CD1c-positive myeloid dendritic cell (primary cell): ENCODE data around the gene ISL2.

Experiments
- DNase-seq: peaks from one replicate; pipeline ENCODE4 v3.0.0-alpha.2; 2016; ENCODE audit errors: extremely low spot score

Gene ISL2

DNA sequence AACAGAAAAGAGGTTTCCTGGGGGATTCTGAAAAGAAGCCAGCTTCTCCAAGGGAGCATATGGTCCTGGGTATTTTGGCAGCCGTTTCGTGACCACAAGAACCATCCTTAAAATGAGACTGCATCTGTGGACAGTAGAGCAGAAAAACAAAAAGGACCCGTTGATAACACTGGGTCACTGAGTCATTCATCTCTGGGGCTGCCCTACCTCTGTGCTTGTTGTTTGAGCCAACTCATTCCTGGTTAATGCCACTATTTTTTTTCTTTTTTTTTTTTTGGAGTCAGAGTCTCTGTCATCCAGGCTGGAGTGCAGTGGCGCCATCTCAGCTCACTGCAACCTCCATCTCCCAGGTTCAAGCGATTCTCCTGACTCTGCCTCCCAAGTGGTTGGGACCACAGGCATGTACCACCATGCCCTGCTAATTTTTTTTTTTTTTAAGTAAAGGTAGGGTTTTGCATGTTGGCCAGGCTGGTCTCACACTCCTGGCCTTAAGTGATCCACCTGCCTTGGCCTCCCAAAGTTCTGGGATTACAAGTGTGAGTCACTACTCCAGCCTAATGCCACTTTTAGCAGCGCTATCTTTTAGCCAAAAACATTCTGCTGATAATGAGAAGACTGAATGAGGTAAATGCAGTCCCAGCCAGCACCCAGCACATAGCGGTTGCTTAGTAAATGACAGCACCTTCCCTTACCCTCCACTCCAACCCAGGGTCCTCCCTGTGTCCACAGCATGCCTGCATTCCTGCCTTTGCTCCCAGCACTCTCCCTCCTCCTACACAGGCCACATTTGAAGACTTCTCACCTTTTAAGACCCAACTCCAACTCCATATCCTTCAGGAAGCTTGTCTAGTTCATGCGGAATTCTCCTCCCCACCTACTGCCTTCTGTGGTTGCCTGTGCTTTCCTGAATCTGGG lies 9.1 kb upstream of the ISL2 start:
- DNase-seq = no peak

DNA sequence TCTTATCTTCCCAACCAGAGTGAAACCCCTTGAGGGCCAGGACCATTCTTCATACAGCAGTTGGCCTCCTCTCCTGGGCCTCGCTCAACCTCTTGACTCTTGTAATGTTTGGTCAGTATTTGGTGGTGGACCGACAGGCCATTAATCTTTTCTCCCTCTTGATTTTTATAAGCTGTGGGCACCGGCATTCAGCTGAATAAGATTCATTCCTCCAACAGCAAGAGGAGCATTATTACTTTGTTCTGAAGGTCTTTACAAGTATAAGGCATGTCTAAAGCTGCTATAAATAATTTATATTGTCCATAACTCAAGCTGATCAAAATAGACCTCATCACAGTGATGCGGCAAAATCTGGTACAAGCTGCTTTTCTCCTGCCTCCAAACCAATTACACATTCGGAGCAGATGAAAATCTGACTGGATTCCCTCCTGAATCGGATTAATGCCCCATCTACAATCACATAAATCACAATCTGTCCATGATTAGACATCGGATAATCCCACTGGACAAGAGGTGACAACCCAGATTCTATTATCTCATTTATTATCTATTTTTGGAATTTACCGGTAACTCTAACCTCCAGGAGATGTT lies 8.4 kb upstream of the ISL2 start:
- no peak for DNase-seq

DNA sequence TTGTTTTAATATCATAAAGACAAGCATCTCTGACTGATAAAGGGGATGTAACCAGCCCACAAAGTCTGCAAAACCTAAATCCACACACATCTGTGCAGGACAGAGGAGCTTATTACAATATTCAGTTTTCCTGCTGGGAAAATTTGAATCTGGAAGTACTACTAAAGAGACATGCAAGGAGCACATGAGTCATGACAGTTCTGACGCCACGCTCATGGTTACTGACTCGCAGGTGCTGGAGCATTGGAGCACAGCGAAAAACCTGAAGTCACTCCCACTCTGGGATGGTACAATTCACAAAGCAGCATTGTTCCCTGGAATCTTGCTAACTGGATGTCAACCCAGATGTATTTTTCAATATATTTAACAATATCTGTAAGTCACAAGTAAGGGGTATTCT lies 7.6 kb upstream of the ISL2 start:
- DNase-seq = no peak

DNA sequence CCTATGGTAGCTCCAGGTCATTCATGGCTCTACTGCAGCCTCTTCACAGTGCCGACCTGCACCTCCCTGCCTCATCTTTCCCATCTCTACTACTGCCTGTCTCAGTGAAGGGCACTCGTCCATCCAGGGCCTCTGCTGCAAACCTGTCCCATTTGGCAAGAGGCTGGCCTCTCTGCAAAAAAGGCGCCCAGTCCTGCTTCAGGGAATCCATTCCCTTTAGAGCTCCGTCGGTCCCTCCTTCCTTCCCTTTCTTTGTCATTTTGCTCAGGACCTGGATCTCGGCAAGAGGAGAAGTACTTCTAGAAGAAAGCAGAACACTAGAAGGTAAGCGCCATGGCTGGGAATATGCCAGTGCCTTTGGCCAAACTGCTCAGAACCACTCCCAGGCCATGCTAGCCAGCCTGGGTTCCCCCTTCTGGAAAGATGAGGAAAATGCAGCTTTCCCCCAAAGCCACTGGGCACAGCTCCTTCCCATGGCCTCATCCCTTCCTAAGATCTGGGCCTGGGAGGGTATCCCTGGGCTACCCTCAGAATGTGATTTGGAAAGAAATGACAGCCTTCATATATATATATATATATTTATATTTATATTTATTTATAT lies 6.4 kb upstream of the ISL2 start:
- peak; percentile 47 for DNase-seq

DNA sequence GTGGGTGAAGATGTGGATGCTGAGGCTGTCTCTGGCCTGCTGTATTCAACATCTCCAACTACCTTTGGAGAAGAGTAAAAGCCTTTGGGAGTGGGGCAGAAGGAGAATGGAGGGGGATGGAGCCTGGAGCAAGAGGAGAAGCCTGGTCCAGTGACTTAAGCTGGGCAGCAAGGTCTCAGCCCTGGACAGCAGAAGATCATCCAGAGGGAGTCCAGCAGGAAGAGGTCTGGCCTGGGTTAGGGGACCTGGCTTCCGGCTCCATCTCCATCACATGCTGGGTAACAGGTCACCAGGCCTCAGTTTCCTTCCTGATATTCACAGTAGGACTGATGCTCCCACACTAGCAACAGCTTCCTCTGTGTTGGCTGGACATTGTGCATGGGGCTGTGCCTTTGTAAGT lies 3.8 kb upstream of the ISL2 start:
- DNase-seq = no peak

DNA sequence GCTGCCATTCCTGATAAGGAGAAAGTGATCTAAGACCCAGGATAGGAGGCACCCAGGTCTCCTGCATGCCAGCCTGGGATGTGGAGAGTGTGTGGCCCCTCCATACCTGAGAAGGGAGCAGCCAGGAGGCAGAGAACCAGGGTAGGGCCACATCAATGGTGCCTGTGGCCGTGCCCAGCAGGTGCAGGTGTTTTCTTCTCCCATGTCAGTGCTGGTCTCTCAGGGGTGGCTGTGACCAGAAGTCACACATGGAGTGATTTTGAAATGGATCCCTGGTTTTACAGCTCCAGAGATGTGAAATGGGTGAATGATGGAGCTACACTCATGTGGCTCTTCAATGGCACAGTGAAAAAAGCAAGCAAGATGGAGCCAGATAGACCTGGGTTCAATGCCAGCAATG lies 3.3 kb upstream of the ISL2 start:
- no peak for DNase-seq

DNA sequence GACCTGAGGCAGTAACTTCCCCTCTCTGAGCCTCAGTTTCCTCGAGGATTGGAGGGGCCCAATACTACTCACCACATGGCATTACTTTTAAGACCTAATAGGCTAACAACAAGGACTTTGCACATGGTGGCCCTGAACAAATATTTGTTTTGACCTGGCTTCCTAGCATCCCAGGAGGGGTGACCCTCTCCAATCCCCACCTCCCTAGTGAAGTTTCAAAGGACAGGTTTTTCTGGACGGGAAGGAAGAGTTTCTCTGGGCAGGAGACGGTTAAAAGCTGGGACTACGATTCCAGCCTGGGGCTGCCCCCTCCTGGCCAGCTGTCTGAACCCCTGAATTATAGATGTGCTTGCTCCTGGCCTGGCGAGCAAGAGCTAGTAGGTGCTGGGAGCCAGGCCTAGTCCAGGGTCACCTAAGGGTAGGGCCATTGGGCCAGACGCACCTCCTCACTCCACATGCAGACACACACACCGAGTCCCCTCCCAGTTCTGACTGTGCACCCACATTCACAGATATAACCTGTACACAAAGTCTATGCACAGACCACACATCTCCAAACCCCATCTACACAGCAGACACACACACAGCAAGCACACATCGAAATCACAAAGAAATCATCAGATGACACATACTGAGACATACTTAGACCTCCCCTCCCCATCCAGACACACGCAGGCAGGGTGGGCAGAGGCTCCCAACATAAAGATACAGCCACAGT lies 2.7 kb upstream of the ISL2 start:
- no peak for DNase-seq

DNA sequence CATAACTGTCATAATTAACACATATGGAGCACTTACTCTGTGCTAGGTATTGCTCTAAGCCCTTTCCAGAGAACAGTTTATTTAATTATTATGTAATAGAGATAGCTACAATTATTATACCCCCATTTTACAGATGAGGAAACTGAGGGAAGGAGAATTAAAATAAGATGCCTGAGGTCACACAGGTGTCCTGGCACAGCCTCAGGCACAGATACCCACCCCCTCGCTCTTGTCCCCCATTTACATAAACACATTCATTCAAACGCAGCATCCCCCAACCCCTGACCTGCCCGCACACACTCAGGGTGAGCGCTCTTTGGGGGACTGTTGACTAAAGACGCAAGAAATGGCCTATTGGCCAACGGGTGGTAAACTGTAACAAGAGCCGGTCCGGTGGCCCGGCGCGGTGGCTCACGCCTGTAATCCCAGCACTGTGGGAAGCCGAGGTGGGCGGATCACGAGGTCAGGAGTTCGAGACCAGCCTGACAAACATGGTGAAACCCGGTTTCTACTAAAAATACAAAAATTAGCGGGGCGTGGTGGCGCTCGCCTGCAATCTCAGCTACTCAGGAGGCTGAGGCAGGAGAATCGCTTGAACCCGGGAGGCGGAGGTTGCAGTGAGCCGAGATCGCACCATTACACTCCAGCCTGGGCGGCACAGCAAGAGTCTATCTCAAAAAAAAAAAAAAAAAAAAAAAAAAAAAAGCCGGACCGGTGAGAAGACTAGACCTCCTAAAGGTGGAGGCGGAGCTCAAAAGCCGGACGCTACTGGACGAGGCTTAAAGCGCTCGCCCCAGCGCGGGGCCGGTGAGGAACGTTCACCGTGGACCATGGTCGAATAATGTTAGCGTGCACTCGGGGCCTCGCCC lies 1.9 kb upstream of the ISL2 start:
- DNase-seq = no peak

DNA sequence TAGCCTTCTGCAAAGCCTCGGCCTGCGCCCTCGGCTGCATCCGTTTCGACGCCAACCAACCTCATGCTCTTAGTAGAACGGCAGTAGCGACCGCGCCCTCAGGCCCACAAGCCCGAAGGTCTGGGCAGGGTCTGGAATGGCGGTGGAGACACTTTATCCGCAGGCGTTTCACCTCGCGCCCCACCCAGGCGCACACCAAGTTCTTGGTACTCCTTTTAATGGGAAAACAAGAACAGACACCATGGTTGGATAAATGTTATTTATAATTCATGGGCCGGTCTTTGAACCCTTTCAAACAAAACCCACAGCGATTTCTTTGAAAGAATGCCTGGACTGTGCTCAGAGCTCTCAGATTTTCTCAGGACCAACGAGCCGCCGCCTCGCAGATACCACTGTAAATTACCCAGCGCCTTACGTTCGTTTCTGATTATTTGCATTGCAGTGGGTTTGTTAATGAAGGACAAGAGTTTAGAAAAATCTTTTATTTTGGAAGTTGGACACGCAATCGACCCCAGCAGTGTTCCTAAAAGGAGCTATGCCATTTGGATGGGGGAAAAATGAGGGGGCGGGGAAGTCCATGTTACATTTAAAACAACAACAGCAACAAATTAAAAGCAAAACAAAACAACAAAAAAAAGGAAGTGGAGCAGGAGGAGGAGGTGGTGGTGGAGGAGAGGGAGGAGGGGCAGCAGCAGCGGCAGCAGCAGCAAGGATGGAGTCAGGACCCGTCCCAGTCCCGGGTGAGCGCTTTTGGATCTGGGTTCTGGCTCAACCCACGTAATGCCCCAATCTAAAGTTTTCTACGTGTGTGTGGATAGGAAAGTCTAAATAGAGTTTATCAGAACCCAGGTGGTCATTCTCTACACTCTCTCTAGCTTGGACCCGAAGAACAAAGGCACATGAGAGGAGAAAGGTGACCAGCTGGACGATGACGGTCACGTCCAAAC lies 993 bp upstream of the ISL2 start:
- peak; percentile 62 for DNase-seq

DNA sequence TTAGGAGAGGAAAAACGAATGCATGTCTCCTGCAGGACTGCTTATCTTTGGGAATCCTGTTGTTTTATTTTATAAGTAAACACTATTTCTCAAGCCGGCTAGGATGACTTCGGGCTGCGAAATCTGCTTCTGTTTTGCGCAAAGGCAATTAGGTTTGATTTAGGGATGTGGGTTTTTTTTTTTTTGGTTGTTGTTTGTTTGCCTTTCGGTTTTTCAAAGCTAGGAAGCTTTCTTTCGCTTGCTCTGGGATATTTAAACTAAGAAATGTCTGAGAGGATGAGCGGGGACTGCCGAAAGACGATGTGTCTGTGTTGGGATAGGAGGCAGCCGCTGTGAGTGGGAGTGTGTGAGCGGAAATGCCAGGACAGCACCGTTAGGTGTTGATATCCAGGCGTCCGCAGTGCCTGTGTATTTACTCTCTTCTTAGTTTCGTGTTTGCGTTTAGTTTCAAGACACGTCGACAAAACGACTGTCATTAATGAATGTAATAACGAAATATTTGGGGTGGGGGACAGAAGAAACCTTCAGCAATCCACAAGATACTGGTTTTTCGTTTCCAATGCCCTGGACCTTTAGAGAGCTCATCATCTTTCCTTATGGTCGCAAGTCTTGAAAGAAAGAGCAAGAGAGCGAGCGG lies 604 bp downstream of the ISL2 start:
- peak; percentile 64 for DNase-seq

DNA sequence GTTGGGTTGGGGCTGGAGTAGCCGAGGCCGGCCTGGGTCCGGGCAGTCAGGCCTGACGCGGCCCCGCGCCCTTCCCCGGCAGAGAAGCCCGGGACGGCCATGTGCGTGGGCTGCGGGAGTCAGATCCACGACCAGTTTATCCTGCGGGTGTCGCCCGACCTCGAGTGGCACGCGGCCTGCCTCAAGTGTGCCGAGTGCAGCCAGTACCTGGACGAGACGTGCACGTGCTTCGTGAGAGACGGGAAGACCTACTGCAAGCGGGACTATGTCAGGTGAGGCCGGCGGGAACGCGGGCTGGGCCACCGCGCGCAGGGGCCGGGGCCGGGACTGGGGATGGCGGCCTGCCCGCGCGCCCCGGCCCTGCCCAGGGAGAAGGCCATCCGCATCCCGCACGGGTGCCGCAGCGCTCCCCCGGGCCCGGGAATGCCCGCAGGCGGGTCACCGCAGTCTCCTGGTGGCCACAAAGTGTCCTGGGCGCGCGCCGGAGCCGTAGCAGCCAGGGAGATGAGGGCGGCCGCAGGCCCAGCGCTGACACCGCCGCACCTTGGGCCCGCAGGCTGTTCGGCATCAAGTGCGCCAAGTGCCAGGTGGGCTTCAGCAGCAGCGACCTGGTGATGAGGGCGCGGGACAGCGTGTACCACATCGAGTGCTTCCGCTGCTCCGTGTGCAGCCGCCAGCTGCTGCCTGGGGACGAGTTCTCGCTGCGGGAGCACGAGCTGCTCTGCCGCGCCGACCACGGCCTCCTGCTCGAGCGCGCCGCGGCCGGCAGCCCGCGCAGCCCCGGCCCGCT lies 1.3 kb downstream of the ISL2 start:
- no peak for DNase-seq

DNA sequence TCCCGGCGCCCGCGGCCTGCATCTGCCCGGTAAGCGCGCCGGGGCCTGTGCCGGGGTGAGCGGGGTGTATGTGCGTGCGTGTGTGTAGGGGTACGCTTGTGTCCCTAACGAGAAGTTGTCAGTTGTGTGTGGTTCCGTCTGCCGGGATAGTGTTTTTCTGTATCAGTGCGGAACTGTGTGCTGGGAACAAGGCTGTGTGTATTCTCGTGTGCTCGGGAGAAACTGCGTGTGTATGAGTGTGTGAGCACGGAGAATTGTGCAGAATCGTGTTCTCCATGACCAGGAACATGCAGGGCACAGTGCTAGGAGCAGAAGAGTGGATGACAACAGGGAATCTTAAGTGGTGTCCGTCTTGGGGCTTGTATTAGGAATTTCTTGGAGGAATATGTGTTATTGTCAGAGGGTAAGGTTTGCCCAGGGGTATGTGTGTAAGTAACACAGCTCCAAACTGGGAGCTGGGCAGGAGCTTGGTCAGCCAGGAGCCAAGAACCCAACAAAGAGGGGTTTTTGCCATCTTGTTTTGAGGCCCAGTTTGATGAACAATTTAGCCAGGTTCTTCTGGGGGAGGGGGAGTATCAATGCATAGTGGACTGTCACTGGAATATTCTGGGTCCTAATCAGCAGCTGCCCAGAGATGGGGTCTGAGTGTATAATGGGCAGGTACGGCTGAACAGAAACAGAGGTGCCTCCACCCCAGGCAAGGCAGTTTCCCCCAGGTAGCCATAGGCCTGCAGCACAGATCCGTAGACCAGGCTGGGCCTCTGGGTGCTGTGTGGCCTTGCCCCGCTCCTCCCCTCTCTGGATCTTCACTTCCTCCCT lies 2.1 kb downstream of the ISL2 start:
- peak; percentile 81 for DNase-seq

DNA sequence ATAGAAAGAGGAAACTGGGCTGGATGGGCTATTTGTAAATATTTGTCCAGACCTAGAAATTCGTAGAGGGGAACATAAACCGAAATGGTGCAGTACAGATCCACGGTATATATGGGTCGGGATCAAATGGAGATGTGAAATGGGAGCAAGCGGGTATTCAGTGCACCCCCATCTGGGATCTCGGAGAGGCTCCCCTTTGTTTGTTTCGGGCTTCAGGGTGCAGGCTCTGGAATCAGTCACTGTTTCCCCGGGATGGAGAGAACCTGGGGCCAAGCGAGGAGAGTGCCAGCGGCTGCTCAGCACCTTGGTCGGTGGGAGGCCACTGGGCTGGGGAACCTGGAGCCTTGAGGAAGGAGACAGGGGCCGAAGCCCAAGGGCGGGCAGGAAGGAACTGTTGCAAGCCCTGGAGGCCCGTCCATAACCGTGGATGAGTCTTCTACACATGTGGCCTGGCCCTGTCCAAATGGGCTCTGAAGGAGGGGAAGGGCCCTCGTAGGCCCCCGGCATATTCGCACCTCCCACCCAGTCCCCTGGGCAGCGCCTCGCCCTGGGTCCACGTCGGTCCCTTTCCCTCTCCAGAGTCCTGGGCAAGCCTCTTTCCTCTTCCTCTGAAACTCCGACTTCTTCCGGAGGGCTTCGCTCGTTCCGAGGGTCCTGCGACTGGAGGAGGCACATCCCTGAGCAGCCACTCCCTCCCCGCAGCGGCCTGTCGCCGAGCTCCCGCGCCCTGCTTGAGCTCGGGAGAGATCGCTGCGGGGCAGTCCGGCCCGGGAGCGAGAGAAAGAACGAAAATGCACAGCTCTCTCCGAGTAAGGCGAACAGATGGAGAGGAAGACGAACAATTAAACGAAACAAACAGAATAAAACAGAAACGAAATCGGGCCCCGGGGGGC lies 3.0 kb downstream of the ISL2 start:
- DNase-seq = peak; percentile 12

DNA sequence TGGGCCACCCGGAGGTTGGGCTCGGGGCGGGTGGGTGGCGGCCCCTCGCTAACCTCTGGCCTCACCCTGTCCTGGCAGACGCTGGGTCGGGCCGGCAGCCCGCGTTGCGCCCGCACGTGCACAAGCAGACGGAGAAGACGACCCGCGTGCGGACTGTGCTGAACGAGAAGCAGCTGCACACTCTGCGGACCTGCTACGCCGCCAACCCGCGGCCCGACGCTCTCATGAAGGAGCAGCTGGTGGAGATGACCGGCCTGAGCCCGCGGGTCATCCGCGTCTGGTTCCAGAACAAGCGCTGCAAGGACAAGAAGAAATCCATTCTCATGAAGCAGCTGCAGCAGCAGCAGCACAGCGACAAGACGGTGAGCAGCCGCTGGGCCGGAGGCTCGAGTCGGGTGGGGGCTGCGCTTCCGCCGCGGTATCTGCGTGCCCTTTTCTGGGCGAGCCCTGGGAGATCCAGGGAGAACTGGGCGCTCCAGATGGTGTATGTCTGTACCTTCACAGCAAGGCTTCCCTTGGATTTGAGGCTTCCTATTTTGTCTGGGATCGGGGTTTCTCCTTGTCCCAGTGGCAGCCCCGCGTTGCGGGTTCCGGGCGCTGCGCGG lies 3.7 kb downstream of the ISL2 start:
- peak; percentile 30 for DNase-seq

DNA sequence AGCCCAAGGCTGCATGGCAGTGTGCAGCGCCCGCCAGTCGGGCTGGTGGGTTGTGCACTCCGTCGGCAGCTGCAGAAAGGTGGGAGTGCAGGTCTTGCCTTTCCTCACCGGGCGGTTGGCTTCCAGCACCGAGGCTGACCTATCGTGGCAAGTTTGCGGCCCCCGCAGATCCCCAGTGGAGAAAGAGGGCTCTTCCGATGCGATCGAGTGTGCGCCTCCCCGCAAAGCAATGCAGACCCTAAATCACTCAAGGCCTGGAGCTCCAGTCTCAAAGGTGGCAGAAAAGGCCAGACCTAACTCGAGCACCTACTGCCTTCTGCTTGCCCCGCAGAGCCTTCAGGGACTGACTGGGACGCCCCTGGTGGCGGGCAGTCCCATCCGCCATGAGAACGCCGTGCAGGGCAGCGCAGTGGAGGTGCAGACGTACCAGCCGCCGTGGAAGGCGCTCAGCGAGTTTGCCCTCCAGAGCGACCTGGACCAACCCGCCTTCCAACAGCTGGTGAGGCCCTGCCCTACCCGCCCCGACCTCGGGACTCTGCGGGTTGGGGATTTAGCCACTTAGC lies 4.3 kb downstream of the ISL2 start:
- peak; percentile 23 for DNase-seq

DNA sequence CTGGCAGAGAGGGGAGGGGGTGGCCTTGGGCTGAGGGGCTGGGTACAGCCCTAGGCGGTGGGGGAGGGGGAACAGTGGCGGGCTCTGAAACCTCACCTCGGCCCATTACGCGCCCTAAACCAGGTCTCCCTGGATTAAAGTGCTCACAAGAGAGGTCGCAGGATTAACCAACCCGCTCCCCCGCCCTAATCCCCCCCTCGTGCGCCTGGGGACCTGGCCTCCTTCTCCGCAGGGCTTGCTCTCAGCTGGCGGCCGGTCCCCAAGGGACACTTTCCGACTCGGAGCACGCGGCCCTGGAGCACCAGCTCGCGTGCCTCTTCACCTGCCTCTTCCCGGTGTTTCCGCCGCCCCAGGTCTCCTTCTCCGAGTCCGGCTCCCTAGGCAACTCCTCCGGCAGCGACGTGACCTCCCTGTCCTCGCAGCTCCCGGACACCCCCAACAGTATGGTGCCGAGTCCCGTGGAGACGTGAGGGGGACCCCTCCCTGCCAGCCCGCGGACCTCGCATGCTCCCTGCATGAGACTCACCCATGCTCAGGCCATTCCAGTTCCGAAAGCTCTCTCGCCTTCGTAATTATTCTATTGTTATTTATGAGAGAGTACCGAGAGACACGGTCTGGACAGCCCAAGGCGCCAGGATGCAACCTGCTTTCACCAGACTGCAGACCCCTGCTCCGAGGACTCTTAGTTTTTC lies 4.9 kb downstream of the ISL2 start:
- DNase-seq = no peak
